GM04504 (cell line): ENCODE results near the gene NAALADL2.
"Not testable (repeated sequence)": the region's sequence is repeated elsewhere in the genome, so short reads cannot be mapped to it uniquely, and the experiment has no call there.

Experiments
- DNase-seq: peaks from one replicate; pipeline ENCODE4 v3.0.0-alpha.2; 2012; ENCODE audit warnings: low read depth

NAALADL2 gene

DNA sequence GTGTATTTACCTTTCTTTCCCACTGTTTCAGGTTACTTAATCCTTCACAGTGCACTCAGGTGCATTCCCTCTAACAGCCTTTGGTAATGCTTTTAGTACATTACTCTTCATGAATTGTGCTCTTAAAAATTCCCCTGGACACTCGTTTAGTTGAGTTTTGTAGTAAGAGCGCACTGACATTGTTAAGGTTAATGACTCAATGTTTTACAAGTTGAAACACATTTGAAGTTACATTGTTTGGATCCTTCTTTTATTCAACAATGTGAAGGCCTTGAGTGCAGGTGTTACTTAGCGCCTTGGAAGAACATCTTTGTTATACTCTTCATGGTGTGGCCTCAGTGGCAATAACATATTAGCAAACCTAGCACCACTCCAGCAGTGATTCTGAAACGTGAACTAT lies 739.6 kb downstream of the NAALADL2 start:
- DNase-seq = no peak

DNA sequence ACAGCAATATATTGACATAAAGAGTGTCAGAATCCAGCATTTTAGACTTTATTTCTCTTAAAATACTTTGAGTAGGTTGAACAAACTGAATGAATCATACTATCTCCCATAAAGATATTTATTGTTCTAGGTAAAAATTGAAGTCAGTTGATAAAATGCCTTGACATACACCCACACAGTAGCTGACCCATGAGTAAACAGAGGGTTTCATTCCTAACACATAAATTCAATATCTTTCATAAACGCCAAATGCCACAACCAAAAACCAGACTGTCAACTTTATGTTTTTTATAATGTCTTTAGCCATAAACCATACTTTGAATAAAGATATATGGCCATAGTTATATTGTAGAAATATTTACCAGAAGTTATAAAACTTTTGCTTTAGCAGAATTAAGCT lies 742.4 kb downstream of the NAALADL2 start:
- no peak for DNase-seq

DNA sequence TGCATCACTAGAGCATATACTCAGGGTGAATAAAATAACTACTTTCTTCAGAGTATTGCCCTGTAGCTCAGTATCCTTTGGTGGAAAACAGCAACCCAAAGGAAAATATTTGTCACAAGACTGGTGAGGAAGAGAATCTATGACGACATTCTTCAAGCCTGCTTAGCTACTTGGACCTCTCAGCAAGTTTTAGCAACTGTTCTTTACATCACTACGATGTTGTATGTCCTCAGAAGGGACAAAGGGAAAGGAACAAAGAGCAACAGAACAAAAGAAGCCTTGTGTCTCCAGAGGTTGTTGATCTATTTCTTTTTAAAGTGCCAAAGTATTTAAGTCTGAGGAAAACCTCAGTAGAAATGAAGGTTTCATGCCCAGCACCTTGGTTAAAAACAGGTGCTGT lies 746.7 kb downstream of the NAALADL2 start:
- no peak for DNase-seq

DNA sequence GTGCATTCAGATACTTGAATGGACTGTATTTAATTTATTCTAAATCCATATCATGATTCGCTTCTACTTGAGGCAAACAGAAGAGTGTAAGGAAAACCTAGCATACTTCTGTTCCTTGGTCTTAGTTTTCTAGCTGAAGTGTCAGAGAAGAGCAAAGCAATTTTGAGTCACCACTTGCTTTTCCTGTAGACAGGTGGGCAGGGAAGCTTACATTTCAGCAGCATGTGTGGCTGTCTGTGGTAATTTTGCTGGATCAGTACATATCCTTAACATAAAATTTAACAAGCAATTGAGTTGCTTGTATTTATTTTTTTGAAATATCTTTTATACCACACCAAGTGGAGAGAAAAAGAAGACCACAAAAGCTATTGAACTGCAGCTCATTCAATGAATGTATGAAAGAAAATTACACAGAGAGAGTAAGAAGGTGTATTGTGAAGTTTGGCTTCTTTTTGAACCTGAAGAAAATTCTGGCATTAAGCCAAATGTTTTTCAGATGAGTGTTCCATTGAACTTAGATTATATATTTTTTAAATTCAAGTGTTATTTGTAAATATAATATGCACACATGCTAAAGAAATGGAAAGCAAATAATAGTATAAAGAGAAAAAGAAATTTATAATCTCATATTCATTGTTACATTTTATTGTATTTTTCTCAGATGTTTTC lies 747.6 kb downstream of the NAALADL2 start:
- DNase-seq = no peak

GRCh38 chr3:175608356-175608755 lies 749.2 kb downstream of the NAALADL2 start:
- no peak for DNase-seq

- no peak for DNase-seq
Measured at GRCh38 chr3:175608911-175609310, 749.8 kb downstream of the NAALADL2 start.

DNA sequence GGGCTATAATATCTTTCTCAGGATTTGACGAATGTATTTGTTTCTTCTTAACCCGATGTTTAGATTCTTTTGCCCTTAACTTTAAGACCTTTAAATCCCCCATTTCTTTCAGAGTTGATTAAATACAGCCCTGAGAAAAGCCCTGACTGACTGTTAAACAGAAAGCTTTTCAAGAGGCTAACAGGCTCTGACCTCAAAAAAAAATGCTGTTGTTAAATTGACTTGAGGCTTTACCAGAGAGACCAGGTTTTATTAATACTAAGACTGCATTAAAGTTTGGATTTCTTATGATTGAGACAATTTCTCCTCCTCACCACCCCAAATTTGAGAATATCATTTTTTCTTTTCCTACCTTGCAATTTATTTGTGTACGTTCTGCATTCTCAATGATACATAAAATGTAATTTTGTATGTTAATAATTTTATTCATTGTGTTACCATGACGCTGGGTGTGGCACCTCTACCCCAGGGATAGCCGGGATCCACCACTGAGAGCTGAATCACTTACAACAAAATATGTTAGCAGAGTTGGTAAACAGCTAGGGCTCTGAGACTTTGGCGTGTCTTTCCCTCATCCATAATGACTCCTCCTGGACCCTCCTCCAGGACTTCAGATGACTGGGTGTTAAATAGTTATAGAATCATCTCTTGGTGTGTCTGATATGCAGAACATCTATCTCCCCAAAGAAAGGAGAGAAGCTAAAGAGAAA lies 753.5 kb downstream of the NAALADL2 start:
- DNase-seq = no peak

- DNase-seq = not testable (repeated sequence)
Measured at GRCh38 chr3:175614107-175614506, 755.0 kb downstream of the NAALADL2 start.

- no peak for DNase-seq
Measured at GRCh38 chr3:175617247-175617646, 758.1 kb downstream of the NAALADL2 start.

GRCh38 chr3:175619369-175619768 lies 760.2 kb downstream of the NAALADL2 start:
- DNase-seq = no peak

DNA sequence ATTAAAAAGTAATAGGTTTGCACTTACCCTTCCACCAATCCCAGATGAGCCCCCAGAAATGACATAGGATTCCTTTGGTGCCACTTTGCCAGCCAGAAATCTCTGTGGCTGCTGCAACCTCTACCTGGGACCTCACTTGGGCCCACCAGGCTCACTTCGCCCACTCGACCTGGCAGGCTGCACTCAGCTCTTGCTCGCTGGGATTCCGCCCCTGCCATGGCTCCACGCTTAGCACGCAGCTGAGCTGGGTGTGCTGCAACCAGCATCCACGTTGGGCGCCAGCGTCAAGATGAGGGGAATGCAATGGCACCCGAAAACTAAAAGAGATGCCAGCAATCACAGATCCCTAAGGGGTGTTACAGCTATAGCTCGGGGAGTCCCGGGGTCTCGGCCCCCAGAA lies 761.0 kb downstream of the NAALADL2 start:
- DNase-seq = no peak

DNA sequence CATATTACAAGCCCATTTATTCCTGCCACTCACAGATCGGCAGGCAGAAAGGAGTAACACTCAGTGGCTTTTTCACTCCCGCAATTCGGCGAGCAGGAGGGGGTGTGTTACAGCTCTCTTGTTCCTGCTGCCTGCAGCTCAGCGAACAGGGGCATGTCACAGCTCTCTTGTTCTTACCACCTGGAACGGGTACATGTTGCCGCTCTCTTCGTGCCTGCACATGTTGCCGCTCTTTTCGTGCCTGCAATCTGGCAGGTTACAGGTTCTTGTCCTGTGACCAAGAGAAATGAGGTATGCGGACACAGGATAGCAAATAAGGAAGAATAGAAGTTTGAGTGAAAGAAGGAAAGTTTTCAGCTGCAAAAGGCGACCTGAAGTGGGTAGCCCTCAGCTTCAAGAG lies 761.4 kb downstream of the NAALADL2 start:
- no peak for DNase-seq

GRCh38 chr3:175640958-175641357 lies 781.8 kb downstream of the NAALADL2 start:
- DNase-seq = no peak

- DNase-seq = no peak
Measured at GRCh38 chr3:175646865-175647264, 787.7 kb downstream of the NAALADL2 start.

- DNase-seq = no peak
Measured at GRCh38 chr3:175648899-175649298, 789.8 kb downstream of the NAALADL2 start.

GRCh38 chr3:175651716-175652115 lies 792.6 kb downstream of the NAALADL2 start:
- no peak for DNase-seq

DNA sequence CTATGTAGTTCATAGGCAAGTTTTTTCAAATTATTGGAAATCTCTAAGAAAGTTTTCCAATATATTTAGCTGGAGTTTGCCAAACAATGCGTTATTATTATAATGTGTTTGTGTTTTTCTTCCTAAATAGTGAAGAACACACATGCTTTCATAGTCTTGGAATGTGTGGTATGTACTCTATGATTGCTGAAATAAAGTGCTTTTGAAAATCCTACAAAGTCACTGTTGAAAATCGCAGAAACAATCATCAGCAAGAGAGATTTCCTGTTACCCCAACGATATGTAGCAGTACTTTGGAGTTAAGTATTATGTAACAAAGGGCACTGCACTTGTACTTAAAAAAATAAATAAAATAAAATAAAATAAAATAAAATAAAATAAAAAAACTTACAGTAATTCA lies 796.2 kb downstream of the NAALADL2 start:
- DNase-seq = no peak

DNA sequence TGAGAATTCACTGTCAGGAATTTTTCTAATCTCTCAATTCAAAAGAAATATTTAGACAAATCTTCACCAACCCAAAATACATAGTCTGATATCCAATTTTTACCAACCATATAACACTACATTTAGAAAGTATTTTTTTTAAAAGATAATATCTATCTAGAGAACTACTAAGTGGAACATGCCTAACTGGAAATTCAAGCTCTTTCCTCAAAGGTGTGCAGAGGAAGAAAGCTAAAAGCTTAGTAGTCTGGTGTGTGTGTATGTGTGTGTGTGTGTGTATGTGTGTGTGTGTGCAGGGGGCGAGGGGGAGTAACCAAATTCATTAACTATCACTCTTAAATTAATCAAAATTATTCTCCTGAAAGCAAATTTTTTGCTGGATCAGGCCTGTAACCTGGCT lies 797.3 kb downstream of the NAALADL2 start:
- no peak for DNase-seq

- DNase-seq = no peak
Measured at GRCh38 chr3:175659670-175660350, 800.7 kb downstream of the NAALADL2 start.

DNA sequence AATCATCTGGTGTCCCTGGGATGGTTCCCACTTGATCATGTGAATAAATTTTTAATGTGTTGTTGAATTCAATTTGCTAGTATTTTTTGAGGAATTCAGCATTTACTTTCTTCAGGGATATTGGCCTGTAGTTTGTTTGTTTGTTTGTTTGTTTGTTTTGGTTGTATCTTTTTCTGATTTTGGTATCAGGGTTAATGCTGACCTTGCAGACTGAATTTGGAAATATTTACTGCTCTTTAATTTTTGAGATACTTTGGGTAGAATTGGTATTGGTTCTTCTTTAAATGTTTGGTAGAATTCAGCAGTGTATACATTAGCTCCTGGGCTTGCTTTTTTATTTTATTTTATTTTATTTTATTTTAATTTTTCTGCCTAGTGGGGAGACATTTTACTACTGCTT lies 803.7 kb downstream of the NAALADL2 start:
- no peak for DNase-seq

DNA sequence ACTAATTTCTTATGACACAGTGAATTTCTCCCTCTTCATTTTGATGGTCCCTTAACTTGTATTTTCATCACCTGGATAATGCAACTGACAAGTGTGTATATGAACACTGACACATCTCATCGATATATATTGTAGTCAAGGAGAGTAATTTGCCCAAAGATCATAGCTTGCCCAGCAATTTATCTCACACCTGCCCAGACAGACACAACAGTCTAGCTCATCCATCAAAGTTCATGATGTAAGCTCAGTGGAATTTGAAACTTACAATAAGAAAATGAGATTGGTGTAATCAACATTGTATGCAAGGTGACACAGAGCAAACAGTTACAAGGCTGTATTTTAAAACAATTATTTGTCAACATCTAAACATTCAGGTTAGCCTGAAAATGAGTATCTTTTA lies 805.8 kb downstream of the NAALADL2 start:
- DNase-seq = no peak

- DNase-seq = no peak
Measured at GRCh38 chr3:175668300-175668699, 809.2 kb downstream of the NAALADL2 start.

- no peak for DNase-seq
Measured at GRCh38 chr3:175670557-175670956, 811.4 kb downstream of the NAALADL2 start.
